Left forelimb (tissue), 1 donor: ENCODE measurements around the gene ERMARD.

ENCODE experiments used
- DNase-seq: peaks from one replicate; pipeline ENCODE4 v3.0.0-alpha.2; 2018; ENCODE audit warnings: low spot score

ERMARD gene

GRCh38 chr6:169802790-169803189 is 51.4 kb downstream of the ERMARD start:
- no peak for DNase-seq

- DNase-seq = no peak
These were observed 51.9 kb downstream of the ERMARD start for GRCh38 chr6:169803271-169803811.

DNA sequence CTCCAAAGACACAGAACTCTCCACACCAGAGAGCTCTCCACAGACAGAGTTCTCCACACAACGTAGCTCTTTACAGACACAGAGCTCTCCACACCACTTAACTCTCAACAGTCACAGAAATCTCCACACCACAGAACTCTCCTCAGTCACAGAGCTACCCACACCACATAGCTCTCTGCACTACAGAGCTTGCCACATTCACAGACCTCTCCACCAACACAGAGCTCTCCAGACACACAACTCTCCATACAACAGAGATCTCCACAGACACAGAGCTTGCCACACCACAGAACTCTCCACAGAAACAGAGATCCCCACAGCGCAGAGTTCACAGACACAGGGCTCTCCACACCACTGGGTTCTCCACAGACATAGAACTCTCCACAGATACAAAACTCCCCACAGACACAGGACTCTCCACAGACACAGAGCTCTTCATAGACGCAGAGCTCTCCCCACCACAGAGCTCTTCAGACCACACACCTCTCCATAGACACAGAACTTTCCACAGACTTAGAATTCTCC is 52.5 kb downstream of the ERMARD start:
- DNase-seq = no peak

- DNase-seq = no peak
These were observed 53.0 kb downstream of the ERMARD start for GRCh38 chr6:169804427-169804826.

DNA sequence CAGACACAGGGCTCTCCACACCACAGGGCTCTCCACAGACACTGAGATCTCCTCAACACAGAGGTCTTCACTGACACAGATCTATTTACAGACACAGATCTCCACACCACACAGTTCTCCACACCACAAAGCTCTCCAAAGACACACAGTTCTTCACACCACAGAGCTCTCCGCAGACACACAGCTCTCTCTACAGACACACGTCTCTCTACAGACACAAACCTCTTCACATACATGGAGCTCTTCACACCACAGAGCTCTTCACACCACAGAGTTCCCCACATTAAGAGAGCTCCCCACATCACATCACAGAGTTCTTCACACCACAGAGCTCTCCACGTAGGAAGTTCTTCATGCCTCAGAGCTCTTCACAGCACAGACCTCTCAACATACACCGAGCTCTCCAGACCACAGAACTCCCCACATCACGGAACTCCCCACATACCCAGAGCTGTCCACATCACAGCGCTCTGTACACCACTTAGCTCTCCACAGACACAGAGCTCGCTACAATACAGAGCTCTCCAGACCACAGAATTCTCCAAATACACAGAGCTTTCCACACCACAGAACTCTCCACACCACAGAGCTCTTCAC is 53.9 kb downstream of the ERMARD start:
- DNase-seq = no peak

DNA sequence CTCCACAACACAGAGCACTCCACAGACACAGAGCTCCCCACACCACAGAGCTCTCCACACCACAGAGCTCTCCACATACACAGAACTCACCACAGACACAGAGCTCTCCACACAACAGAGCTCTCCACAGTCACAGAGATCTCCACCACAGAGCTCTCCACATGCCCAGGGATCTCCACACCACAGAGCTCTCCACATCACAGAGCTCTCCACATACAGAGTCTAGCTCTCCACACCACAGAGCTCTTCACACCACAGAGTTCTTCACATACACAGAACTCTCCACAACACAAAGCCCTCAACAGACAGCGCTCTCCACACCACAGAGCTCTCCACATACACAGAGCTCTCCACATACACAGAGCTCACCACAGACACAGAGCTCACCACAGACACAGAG is 55.3 kb downstream of the ERMARD start:
- no peak for DNase-seq

- DNase-seq = no peak
These were observed 55.8 kb downstream of the ERMARD start for GRCh38 chr6:169807229-169807628.

GRCh38 chr6:169807699-169808607 is 56.5 kb downstream of the ERMARD start:
- DNase-seq = no peak

- DNase-seq = no peak
These were observed 57.2 kb downstream of the ERMARD start for GRCh38 chr6:169808608-169808967.

- DNase-seq = no peak
These were observed 58.0 kb downstream of the ERMARD start for GRCh38 chr6:169809386-169809785.

DNA sequence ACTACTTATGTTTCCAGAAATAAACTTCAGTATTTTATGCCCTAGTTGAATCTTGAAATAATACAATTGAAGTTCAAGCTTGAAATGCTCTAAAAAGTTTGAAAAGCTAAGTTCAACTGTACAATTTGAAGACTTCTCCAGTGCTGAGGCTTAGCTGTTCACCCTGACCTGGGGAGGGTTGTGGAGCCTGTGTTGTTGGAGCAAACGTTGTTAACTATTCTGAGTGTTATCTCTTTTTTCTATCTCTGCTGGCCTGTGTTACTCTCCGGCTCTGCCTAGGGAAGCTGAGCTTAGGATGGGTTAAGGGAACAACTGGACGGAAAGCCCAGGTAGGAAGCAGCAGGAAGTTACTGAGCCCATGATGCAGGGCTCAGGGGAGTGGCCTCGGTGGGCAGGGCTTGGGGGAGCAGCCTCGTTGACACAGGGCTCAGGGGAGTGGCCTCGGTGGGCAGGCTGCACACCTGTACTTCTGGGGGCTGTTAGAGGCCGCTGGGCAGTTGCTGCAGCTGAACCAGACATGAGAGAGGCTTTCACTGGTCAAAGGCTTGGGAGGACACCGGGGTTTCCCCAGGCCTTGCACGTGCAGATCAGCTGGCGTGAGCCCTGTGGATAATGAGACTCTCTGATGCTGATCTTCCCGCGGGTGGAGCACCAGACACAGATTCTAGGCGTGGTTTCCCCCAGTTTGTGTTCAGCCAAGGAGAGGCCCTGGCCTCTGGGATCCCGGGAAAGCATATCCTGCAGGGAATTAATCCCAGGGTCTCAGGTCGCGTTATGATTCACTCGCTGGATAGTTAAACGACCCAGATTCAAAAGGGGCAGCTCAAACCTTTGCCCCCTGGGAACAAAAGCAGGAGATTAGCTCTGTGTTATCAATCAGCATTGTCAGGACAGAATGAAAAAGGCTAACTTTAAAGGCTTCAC is 58.9 kb downstream of the ERMARD start:
- DNase-seq = no peak

DNA sequence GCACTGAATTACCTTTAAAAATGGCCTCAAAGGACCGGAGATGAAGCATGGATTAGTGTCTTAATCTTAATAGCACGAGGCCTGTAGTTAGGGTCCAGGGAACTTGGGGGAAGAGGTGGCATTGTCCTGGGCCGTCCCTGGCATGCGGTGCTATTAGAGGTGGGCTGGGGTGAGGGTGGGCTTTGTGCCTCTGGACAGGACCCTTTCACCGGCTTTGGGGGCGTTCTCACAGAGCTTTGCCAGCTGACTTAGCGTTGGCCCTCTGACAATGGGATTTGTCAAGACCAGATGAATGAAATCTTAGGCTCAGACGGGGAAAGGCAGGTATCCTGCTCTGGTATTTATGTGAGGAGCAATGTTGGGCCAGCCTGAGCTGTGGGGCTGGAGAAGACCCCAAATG is 59.6 kb downstream of the ERMARD start:
- no peak for DNase-seq

DNA sequence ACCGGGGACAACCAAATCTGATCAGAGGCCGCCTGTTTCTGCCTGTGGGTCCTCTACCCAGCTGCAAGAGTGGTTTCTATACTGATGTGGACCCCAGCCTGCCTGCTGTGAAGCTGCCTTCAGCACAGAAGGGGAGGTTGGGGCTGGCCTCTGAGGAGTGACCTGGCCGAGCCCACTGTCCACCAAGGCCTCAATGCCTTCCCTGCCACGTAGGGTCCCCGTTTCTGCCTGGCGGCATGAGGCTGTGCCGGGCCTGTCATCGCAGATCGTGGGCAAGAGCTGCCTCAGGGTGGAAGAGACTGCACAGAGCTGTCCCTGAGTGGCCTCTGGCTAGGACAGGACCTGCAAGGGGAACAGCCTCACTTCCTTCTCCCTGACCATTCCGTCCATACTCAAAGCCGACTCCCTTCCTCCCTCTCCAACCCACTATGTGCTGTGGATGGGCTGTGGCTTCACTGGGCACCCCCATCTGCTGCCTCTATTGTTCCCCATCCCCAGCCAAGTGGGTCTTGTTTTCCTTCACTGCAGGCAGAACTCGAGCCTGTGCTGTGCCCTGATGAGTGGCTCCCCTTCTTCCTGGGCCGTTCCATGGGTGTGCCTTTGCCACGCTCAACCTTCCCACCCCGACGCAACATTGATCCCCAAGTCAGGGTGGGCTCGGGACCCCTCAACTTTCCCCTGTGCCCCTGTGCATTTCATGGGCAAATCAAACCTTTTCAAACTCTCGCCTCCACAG is 60.3 kb downstream of the ERMARD start:
- no peak for DNase-seq

DNA sequence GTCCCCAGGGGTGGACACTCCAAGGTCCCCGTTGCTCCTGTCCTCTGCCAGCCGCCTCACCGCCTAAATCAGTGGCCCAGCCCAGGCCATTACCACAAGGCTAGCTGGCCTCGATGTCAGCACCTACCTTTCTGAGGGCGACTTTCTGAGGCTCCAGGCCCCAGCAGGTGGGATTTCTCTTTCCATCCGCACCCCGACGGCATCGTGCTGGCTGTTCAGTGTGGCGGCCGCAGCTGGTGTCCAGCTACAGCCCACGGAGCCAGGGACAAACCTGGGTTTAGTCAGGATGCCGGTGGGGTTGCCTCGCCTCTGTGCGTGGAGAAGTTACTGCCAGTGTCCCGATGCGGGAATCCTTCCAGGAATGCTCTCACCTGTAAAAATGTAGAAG is 60.8 kb downstream of the ERMARD start:
- DNase-seq = no peak

DNA sequence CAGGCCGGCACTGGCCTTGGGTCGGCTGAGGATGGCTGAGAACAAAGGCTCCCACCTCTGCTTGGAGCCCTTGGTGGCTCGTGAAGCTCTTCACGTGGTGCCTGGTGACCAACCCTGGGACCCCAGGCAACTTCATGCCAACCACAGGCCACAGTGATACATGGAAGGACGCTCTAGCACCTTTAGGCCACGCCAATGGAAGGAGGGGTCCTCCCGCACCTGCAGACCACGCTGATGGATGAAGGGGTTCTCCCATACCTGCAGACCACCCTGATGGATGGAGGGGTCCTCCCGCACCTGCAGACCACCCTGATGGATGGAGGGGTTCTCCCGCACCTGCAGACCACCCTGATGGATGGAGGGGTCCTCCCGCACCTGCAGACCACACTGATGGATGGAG is 62.5 kb downstream of the ERMARD start:
- no peak for DNase-seq

GRCh38 chr6:169816054-169816453 is 64.6 kb downstream of the ERMARD start:
- DNase-seq = no peak

DNA sequence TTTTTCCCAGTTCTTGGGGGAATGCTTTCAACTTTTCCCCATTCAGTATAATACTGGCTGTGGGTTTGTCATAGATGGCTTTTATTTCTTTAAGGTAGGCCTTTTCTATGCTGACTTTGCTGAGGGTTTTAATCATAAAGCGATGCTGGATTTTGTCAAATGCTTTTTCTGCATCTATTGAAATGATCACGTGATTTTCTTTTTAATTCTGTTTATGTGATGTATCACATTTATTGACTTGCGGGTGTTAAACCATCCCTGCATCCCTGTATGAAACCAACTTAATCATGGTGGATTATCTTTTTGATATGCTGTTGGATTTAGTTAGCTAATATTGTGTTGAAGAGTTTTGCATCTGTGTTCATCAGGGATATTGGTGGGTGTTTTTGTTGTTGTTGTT is 65.6 kb downstream of the ERMARD start:
- DNase-seq = no peak

- no peak for DNase-seq
These were observed 68.9 kb downstream of the ERMARD start for GRCh38 chr6:169820358-169820757.

- no peak for DNase-seq
These were observed 72.6 kb downstream of the ERMARD start for GRCh38 chr6:169824021-169824420.

- no peak for DNase-seq
These were observed 73.6 kb downstream of the ERMARD start for GRCh38 chr6:169824848-169825557.
